Activated T-helper 1 cell treated with Interleukin-2 at 50 U/mL for 16 hours (primary cell): ENCODE results near the gene TBXAS1.

Source experiments
- DNase-seq: peaks from one replicate; pipeline ENCODE4 v3.0.0-alpha.2; 2020; ENCODE audit warnings: low read depth

Gene TBXAS1

DNA sequence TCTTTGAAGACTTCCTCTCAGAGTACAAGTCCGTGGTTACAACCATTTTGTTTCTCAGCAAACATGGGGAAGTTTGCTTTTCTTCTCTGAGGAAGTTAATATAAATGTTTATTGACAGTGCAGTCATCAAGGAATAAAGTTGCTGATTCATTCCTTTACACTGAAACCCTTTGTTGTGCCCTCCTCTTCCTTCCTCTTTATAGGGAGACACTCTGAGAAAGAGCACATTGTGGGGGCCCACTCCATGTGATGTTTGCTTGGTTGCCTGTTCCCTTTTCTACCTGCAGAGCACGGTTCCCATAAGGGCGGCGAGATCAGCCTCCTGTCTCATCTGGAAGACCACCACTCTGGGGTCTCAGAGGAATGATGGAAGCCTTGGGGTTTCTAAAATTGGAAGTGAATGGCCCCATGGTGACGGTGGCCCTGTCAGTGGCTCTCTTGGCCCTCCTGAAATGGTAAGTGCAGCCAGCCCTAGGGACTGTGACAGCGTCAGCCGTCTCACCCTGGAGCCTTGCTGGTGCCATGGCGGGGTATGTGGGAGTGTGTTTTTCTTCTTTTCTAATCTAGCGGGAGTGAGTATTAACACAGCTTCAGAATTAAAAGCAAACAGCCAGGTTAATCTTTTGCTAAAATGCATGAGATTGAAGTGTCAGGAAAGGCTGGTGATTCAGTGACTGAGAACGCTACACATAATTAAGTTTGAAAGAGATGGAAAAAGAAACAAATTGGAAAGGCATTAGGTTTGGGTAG lies at the start of gene TBXAS1:
TBXAS1 (plus strand) TSS at position 240 of the 750 bp plus-strand sequence; CDS start at position 367, 127 bp downstream.
- DNase-seq, result no peak

DNA sequence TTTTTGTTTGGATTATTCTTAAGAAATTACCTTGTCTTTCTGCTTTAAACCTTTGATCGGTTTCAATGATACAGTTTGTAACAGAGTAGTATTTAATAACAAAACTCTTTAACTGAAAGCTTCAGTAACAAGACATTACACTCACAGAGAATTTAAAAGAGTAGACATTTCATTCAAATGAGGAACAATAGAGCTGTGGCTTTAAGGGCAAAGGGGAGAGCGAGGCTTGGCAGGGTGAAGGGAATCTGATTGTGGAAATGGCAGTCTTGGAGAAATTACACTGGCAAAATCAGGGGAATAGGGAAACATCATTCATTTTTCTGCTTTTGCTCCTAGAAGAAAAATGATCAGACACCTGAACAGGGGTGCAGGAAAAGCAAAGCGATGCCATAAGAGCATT lies 46.1 kb upstream of the TBXAS1 start:
- DNase-seq, result no peak

DNA sequence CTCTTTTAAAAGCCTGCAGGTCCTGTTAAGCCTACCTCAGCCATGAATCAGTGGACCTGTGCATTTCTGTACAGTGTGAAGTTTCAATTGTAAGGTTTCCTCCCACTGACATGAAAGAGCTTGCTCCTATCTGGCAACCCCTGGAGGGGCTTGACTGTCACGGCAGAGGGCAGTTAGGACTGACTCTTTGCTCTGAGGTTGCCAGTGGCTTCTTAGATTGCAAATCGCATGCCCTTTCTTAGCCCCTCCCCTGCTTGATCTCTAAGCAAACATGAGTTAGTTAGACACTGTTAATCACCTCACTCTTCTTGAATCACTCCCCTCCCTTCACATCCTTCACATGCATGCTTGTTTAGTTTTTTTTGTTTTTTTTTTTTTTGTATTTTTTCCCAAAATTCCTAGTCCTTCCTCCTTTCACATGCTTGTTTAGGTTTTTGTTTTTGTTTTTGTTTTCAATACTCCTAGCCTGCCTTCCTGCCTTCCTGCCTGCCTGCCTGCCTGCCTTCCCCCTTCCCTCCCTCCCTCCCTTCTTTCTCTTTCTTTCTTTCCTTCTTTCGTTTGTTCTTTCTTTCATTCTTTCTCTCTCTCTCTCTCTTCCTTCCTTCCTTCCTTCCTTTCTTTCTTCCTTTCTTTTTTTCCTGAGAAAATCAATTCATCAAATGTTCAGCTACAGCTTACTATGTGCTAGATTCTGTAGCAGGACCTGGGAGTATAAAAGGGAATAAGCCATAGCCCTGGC lies 45.2 kb upstream of the TBXAS1 start:
- no peak for DNase-seq

DNA sequence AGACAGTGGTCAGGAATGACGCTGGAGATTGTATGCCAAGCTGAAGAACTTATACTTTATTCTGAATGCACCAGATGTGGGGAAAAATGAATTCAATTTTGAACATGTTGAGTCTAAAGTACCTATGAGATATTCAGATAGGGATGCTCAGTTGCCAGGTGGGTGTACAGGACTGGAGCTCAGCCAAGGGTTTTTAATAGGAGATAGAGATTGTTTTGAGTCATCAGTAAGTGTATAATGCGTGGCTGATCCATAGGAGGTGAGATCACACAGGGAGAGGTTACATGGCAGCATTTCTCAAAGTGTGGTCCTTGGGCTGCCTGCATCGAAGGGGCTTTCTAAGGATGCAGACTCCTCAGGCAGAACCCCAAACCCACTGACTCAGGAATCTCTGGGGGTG lies 44.4 kb upstream of the TBXAS1 start:
- DNase-seq, result no peak

DNA sequence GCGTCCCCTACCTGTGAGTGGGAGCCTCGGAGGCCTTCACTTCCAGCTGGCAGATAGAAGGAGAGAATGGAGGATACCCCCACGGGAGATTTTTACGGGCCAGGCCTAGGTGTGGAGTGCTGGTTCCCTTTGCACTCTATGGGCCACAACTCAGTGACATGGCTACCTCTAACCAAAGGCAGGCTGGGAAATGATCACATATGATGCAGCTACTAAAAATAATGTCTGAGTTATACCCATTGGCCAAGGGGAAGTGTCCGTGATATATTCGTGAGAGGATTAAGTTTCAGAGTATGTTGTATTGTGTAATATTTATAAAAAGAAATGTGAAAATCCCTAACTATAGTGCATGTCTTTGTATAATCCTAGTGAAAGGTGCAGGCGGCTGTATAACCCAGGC lies 37.7 kb upstream of the TBXAS1 start:
- DNase-seq, result no peak

DNA sequence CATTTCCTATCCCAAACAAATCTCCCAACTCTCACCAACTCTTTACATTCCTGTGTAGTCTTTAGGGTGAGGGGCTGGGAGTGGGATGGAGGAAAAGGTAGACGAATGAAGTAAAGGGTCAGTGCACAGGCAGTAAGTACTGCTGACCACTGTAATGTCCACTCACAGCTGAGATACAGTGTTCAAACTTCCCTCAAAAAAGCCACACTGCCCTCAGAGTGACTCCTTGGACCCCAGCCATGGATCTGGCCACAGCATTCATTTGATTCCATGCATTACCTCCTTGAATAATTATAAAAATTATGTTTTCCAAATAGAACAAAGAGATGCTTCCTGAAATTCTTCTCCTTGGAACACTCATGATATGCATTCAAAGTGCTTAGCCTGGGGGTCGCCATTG lies 31.5 kb upstream of the TBXAS1 start:
- no peak for DNase-seq

DNA sequence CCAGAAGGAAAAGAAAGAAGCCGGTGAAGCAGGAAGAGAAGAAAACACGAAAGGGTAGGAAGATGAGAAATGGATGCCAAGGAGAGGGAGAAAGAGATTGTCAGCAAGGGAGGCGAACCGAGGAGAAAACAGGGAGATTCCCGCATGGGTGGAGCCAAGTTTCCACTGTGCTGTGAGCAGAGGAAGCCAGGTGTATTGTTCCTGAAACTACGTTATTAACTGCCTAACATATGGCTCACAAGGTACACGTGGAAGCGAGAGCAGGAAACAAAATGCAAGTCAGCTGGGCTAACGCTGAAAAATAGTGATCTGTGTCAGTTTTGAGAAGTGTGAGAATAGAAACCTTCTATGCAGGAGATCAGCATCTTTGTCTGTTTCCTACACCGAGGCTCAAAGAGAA lies 30.8 kb upstream of the TBXAS1 start:
- no peak for DNase-seq

DNA sequence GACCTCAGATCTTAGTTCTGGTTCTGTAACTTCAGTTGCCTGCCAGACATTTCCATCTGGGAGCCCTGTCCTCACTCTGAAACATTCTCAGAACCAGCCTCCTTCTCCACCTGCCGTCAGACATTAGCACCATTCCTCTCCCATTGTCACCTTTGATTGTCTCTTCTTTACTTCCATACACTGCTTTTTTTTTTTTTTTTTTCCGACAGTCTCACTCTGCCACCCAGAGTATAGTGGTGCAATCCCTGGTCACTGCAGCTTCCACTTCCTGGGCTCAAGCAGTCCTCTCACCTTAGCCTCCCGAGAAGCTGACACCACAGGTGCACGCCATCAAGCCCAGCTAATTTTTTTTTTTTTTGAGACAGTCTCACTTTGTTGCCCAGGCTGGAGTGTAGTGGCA lies 30.2 kb upstream of the TBXAS1 start:
- DNase-seq, result no peak

DNA sequence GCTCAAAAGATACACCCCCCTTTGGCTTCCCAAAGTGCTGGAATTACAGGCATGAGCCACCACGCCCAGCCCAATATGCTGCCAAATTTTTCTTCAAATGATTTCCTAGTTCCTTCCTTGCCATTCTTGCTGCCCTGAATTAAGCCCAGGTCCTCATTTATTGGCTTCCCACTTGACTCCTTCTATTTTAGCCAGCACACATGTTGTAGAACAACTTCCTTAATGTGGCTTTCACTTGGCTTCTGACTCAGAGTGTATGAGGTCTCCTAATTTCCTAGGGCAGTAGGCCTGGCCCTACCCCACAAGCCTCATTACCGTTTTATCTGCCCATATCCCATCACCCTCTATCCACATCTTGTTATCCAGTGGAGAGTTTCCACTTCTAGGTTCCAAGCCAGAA lies 29.5 kb upstream of the TBXAS1 start:
- no peak for DNase-seq

DNA sequence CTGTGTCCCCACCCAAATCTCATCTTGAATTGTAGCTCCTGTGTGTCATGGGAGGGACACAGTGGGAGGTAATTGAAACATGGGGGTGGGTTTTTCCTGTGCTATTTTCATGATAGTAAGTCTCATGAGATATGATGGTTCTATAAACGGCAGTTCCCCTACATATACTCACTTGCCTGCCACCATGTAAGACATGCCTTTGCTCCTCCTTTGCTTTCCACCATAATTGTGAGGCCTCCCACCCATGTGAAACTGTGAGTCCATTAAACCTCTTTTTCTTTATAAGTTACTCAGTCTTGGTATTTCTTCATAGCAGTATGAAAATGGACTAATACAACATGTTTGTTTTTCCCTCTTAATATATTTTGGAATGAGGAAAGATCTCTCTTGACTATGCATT lies 24.5 kb upstream of the TBXAS1 start:
- DNase-seq, result no peak

DNA sequence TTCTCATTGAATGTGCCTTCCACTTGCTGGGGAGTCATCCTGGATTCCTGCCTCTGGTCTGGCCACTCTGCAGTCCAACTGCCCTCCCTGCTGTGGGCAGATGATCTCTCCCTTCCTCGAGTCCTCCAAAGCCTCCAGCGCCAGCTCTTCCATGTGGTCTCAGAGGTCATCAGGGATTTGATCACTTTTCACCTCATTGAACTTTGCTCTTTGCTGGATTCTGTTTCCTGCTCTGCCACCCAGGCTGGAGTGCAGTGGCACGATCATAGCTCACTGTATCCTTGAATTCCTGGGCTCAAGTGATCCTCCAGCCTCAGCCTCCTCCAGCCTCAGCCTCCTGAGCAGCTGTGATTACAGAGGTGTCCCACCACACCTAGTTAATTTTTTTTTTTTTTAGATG lies 22.1 kb upstream of the TBXAS1 start:
- no peak for DNase-seq

DNA sequence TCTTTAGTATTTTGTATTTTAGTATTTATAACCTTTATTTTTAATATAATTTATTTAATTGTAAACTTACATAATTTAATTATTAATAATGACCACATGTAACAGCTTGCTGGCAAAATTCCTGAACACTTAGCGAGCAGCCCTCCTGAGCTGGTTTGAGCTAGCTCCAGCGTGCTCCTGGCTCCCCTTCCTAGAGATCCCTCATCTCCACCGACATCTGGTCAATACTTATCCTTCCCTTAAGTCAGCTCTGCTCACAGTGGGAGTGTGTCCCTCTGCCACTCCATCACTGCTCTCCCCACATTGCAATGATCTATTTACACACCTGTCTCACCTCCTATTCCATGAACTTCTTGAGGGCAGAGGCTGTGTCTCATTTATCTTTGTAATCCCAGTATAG lies 20.6 kb upstream of the TBXAS1 start:
- no peak for DNase-seq

DNA sequence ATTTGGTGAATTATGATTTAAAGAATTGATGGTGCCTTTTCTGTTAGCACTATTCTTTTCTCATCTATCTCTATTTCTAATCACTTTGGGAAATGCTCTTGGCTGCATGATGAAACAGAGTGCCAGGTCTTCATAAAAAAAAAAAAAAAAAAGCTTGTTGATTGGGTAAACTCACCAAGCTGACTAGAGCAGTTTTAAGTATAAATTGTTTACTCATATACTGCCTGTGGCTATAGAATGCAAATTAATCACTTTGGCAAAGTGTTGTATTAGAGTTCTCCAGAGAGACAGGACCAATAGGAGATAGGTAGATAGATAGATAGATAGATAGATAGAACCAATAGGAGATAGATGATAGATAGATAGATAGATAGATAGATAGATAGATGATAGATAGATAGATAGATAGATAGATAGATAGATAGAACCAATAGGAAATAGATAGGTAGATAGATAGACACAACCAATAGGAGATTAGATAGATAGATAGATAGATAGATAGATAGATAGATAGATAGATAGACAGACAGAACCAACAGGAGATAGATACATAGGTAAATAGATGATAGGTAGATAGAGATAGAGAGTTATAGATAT lies 20.1 kb upstream of the TBXAS1 start:
- no peak for DNase-seq

DNA sequence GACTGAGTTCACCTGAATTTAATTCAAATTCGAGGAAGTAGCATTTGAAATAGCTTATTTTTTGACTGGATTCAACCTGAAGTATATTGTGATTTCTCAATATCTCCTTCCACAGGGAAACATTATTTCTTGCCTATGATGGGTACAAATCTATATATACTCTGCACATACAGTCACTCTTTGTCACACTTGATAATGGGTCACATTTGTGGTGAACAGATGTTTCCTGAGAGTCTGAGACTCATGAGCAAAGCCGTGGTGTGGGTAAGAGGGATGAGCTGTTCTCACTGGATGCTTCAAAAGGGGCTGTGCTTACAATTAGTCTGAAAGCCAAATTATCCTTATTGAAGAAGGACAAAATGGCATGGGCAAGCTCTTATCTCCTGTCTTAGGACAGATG lies 18.0 kb upstream of the TBXAS1 start:
- no peak for DNase-seq

DNA sequence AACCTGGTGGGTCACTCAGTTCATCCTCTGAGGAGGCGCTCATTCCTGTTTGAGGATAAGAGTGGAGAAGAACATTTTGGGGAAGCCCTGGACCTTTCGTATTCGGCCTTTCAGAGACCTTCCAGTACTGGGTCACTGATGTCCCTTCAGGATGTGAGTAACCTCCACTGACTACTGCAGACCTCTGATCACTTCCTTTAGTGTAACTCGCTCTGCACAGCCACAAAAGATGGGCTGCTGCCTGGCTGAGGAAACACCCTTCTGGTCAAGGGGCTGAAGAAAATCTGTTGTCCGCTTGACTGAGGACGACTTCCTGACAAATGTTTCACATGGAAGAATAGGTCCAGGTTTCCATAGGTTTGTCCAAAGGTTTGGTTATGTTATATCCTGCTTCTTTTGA lies 15.9 kb upstream of the TBXAS1 start:
- DNase-seq, result no peak

DNA sequence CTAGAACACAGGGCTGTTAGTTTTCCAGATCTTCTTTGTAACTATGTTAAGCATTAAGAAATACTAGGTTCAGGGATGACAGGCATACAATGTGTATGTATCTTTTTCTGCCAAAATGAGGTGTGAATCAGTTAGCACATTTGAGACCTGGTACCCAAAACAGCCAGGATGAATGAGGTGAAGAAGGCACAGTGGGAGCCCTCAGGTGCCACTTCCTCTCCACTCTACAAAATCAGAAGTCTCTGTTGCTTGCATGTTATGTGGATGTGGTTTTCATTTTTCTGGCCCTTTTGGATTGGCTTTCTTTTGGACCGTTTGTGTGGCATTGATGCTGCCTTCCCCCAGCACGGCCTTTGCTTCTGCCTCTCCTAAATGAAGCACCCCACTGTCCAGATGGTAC lies 15.4 kb upstream of the TBXAS1 start:
- DNase-seq, result no peak

DNA sequence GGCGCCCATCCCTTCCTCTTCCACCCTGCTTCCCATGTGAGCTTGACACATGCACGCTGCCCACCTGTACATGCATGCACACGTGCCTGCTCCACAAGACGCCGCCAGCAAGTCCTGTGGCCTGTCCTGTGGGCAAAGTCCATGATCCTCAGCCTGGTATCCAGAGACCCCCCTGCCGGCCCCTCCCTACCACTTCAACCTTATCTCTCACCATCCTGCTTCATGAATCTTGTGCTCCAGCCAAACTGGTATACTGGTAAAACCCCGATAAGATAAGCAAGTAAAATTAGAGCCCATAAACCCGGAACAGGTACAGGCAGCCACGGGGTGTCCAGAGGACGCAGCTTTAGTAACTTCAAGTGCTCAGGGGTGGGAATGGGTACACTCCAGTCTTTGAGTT lies 11.8 kb upstream of the TBXAS1 start:
- DNase-seq, result no peak

DNA sequence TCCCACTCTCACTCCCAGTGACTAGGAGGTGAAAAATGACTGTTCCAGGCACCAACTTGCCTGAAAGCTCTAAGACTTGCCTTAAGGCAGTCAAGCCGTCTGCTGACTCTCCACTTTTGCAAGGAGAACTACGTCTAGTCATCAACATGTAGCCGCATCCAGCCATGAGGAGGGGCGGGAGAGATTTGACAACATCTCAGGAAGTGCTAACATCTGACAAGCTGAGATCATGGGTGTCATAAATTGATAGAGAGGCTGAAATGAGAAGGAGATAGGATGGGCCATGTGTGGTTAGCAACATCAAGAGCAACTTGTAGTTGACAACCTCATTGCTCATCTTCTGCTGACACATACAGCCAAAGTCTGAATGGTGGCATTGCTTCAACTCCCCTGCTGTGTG lies 9.0 kb upstream of the TBXAS1 start:
- no peak for DNase-seq

DNA sequence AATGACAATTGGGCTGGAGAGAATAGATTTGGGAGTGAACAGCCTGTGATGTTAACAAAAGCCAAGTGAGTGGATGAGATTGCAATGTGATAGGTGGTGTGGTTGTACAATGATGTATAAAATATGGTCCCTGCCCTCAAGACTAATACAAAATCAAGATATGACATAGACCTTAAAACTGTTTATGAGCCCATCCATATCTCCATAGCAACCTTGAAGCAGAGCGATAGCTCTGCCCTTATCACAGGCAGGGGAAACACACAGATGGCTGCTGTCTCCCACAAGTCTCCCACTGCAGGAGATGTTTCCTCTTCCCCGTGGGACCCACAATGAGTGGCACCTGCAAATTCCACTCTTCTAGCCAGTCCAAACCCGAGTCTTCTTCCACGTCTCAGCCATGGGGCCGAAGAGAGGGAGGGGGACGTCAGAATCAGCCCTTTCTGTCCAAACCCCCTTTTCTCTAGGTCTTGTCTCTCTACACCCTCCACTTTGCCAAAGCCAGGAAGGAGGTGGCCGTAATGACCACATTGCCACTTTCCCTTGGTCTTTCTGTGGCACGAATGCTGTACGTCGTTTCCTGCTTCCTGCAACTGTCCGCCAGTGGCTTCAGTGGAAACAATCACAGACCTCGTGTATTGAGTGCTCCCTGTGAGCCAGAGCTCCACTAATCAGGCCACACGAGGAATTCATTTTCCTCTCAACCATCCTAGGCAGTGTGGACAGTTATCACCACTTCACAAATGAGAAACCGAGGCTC lies 7.5 kb upstream of the TBXAS1 start:
- DNase-seq, result no peak

DNA sequence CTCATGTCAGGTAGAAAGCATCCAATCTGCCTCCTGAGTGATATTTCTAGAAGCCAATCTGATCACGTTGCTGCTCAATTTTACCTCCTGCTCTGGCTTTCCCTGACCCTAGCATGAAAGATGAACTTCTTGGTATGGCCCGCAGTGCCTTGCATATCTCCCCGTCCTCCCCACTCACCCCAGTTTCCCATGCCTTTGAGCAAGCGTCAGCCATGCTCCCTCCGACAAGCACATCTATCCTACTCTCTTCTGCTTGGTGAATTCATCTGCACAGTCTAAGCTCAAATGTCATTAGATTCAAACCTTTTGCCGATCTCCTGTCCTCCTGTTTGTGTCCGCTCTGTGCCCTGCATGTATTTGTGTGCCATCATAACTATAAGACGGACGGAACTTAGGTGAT lies 6.2 kb upstream of the TBXAS1 start:
- no peak for DNase-seq

DNA sequence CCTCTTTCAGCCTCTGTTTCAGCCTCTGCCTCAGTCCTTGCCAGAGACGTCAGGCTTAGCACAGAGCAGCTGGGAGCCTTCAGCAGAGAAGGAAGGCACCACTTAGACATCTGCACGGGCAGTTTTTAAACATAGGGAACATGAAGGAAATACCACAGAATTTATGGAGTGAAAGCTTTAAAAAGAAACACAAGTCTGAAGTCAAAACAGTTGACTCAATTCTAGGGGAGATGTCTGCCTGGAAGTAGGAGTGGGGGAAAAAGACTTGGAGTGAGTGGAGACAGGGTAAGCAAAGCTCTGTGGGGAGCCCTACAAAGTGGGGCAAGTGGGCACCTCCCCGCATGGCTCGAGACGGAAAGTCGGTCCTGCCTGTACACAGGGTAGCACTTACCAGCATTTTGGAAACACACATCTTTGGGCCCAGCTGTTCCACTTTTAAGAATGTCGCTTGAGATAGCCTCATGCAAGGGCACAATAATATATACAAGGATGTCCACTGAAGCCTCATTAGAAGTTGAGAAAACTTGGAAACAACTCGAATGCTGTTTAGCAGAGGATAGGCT lies 5.0 kb upstream of the TBXAS1 start:
- DNase-seq, result no peak

DNA sequence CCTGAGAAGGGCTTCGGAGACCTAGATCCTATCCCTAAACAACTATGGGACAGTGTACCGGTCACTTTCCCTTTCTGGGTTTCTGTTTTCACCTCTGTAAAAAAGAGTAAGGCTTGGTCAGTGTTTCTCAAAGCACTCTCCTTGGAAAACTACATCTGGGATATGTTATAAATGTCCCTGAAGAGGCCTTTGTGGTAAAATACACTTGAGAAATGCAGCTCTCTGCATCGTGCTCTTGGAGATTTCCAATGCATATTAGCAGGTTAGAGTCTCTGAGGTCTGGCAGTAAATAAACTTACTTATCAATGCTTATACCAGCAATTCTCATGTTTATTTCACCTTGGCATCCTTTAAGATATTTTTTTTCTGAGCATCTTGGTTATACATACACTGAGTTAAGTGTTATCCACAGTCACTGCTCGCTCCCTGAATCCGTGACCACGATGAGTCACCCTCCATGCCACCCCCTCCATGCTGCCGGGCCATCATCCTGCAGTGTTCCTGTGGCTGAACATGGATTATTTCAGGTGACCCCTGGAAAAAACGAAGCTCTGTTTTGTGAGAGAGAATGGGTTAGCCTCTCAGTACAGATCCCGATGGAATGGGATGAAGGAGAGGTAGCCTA lies 3.3 kb upstream of the TBXAS1 start:
- no peak for DNase-seq
